HFFc6 (cell line): Measurements from ENCODE around the gene PTDSS2. TPM values are rescaled to one million over a fixed set of nuclear protein-coding genes. Genes with fewer than 3 reads are reported as not detected.
"Not testable (repeated sequence)": the region's sequence is repeated elsewhere in the genome, so short reads cannot be mapped to it uniquely, and the experiment has no call there.

Source experiments
- DNase-seq: peaks from one replicate; pipeline ENCODE4 v3.0.0-alpha.2; 2018
- H3K27ac Mint-ChIP-seq: 2 replicates; pipeline ENCODE4 v1.8.0; 2020; ENCODE audit warnings: mild to moderate bottlenecking, mixed read lengths
- H3K27me3 Mint-ChIP-seq: 2 replicates; pipeline ENCODE4 v1.8.0; 2021; ENCODE audit warnings: mild to moderate bottlenecking, moderate library complexity, mixed read lengths; ENCODE audit not compliant: insufficient read depth
- H3K36me3 Mint-ChIP-seq: 2 replicates; pipeline ENCODE4 v1.8.0; 2021; ENCODE audit warnings: low read depth, mixed read lengths
- H3K4me1 Mint-ChIP-seq: 2 replicates; pipeline ENCODE4 v1.8.0; 2020; ENCODE audit warnings: low read depth, mixed read lengths
- H3K4me3 Mint-ChIP-seq: 2 replicates; pipeline ENCODE4 v1.8.0; 2020; ENCODE audit warnings: mild to moderate bottlenecking, moderate library complexity, mixed read lengths
- H3K9me3 Mint-ChIP-seq: 2 replicates; pipeline ENCODE4 v1.8.0; 2020; ENCODE audit warnings: mild to moderate bottlenecking, mixed read lengths
- CTCF ChIP-seq: fragments of 200-600 bp; sonication (generic); IDR thresholded peaks from 2 replicates; pipeline ENCODE4 v1.5.0; 2021; ENCODE audit warnings: antibody characterized with exemption, mild to moderate bottlenecking
- total RNA-seq, 6 experiments: library from RNA; stranded (reverse); fragmentation: NEBNext Ultra II Directional; extraction: Animal tissue kit (Norgen Biotek cat#: 25700); gene quantifications; 2 replicates in 1 of 6; 3 replicates in 5 of 6; pipeline ENCODE4 v1.2.3, GENCODE V29; 2021

Gene PTDSS2
- total RNA-seq, 6 experiments from 2014 or later: 23.3 to 34.5 (median 27.2) TPM

GRCh38 chr11:408154-409007, 41.7 kb upstream of the PTDSS2 start:
- Mint-ChIP-seq H3K36me3 (no peaks in the 10 kb centered on the region), H3K27ac (no peak overlapping the region), H3K4me3 (no peak overlapping the region), H3K9me3 (no peaks in the 10 kb centered on the region), H3K27me3 (no peaks in the 10 kb centered on the region; the same call in 1 of the 2 replicates), H3K4me1 (no peaks in the 10 kb centered on the region)
- TF ChIP-seq CTCF: no peak
- no peak for DNase-seq

- no peak overlapping the region for H3K4me3 Mint-ChIP-seq
- H3K27ac Mint-ChIP-seq: no peak overlapping the region
- no peaks in the 10 kb centered on the region for H3K36me3 Mint-ChIP-seq
Measured at GRCh38 chr11:409008-409599, 41.0 kb upstream of the PTDSS2 start.

GRCh38 chr11:409600-410483, 40.2 kb upstream of the PTDSS2 start:
- H3K27me3 Mint-ChIP-seq: no peaks in the 10 kb centered on the region; the same call in 1 of the 2 replicates
- no peaks in the 10 kb centered on the region for H3K36me3 Mint-ChIP-seq
- H3K9me3 Mint-ChIP-seq: no peaks in the 10 kb centered on the region
- TF ChIP-seq CTCF: no peak
- no peak overlapping the region for H3K4me3 Mint-ChIP-seq
- peaks cover 3% of the 10 kb centered on the region for H3K4me1 Mint-ChIP-seq
- DNase-seq: no peak
- H3K27ac Mint-ChIP-seq: no peak overlapping the region

More at GRCh38 chr11:409008-409599, 41.0 kb upstream of the PTDSS2 start:
- Mint-ChIP-seq H3K4me1 (no peaks in the 10 kb centered on the region), H3K27me3 (no peaks in the 10 kb centered on the region; the same call in 1 of the 2 replicates), H3K9me3 (no peaks in the 10 kb centered on the region)
- TF ChIP-seq CTCF: no peak
- no peak for DNase-seq

GRCh38 chr11:410711-411110, 39.4 kb upstream of the PTDSS2 start:
- H3K4me3 Mint-ChIP-seq, DNase-seq, H3K27ac Mint-ChIP-seq, H3K27me3 Mint-ChIP-seq, H3K36me3 Mint-ChIP-seq, H3K9me3 Mint-ChIP-seq: not testable (repeated sequence)
- peaks cover 12% of the 10 kb centered on the region for H3K4me1 Mint-ChIP-seq

GRCh38 chr11:411520-411919, 38.6 kb upstream of the PTDSS2 start:
- not testable (repeated sequence) for DNase-seq, H3K4me3 Mint-ChIP-seq, H3K36me3 Mint-ChIP-seq, H3K9me3 Mint-ChIP-seq, H3K27me3 Mint-ChIP-seq, H3K27ac Mint-ChIP-seq
- peaks cover 12% of the 10 kb centered on the region for H3K4me1 Mint-ChIP-seq

- Mint-ChIP-seq H3K27ac (no peak overlapping the region), H3K36me3 (no peaks in the 10 kb centered on the region), H3K4me1 (peaks cover 12% of the 10 kb centered on the region), H3K27me3 (peaks cover 2% of the 10 kb centered on the region), H3K4me3 (no peak overlapping the region), H3K9me3 (no peaks in the 10 kb centered on the region)
- TF ChIP-seq CTCF: no peak
- no peak for DNase-seq
Measured at GRCh38 chr11:412641-413119, 37.4 kb upstream of the PTDSS2 start.
